Measurements from ENCODE around the gene PURB.

DNA sequence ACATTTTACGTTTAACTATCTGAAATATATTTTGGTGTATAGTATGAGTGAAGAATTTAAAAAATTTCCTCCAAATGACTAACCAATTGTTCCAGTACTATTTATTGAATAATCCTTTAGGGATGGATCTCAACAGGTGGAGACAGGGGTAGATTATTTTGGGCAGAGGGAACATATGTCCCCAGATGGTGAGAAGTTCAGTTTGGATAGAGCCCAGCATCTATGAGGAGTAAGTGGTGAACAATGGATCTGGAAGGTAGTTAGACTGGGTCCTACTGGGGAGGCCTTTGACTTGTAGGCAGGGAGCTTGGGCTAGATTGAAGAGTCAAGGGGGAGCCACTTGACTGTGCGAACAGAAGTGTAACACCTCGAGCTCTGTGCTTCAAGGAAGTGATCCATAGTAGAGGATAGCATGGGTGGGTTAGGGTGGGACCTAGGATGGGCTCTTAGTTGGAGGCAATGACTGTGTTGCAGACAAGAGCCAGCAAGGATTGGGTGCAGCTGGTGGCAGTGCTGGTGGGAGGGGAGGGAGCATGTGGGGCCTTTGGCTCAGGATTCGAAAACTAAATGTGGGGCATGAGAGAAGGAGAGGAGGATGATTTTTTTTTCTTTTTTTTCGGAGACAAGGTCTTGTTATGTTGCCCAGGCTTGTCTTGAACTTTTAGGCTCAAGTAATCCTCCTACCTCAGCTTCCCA, 3.9 kb upstream of the PURB start:
- no peak for TF ChIP-seq EZH2 (IDR thresholded peaks at IDR 0.05)
- TF ChIP-seq POLR2AphosphoS5 (IDR thresholded peaks at IDR 0.05; ENCODE audit: borderline replicate concordance, low read depth, low read length): no peak
- no peak for TF ChIP-seq FOXP2 (optimal IDR thresholded peaks at IDR 0.05; ENCODE audit: control extremely low read depth, extremely low read length, insufficient read depth)

Measured in SK-N-MC (cell line).